Right ventricle myocardium inferior (tissue), 1 donor: ENCODE data around the gene TACSTD2. TPM values are rescaled to one million over a fixed set of nuclear protein-coding genes. Genes with fewer than 3 reads are reported as not detected.
"Not testable (repeated sequence)": the region's sequence is repeated elsewhere in the genome, so short reads cannot be mapped to it uniquely, and the experiment has no call there.

ENCODE experiments used
- ATAC-seq: fragments of 200-7000 bp; cut with Tn5 transposase; one replicate; pipeline ENCODE4 v1.9.1; 2020; ENCODE audit warnings: mild to moderate bottlenecking, moderate library complexity
- DNase-seq: peaks from one replicate; pipeline ENCODE4 v3.0.0; 2021; ENCODE audit errors: missing footprints
- intact Hi-C: fragments of 100-400 bp; cut with DNase I; formaldehyde crosslinking; loops from one replicate; pipeline ENCODE4 v1.11.0; 2022
- total RNA-seq: library from RNA; stranded (reverse); fragmentation: NEBNext Ultra II Directional; extraction: Animal tissue kit (Norgen Biotek cat#: 25700); gene quantifications from one replicate; pipeline ENCODE4 v1.2.1, GENCODE V29; 2021
- donor health status: DM: no; HTN: yes; CAD: no; lungs with severe emphysema.

TACSTD2 gene
- total RNA-seq, 1 donor from 2014 or later, result 0.14 TPM

DNA sequence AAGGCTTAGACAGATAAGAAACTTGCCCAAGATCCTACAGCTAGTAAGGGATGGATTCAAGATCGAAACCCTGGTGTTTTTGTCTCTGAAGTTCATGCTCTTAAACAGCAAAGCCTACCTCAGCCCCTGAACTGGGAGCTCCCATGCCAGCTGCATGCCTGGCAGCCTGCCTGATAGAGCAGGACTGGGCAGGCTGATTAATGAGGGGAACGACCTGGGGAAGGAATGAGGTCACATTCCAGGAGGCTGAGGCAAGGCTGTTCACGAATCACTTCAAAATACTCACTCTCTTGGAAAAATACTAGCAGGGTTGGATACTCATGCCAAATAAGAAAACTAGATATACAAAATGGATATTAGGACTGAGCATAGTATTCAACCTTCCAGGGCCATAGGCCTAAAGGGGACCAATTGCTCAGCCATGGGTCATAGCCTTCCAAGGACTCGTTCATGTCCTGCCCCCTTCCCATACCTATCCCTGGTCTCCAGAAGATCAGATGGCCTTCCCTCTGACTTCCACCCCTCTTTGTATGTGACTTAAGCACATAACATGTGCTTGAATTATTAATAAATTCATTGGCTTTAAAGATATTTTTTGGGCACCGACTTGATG is 15.6 kb upstream of the TACSTD2 start:
- DNase-seq, result peak; percentile 76
- intact Hi-C loops, result no loop called here
- ATAC-seq, result peak; percentile 89

DNA sequence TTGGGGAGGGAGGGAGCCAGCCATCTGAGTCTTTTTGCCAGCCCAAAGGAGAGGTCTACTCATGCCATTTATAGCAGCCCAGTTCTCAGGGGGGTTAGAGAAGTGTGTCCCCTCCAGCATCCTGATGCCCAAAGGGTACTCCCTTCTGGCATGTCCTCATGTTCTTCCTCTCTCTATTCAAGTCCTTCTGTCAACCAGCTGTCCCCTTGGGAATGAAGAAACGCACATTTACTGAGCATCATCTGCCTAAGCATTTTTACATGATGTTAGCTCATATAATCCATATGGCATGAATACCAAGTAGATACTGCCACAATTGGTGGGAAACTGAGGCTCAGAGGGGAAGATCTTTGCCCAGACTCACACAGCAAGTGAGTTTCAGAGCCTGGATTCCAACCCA is 14.8 kb upstream of the TACSTD2 start:
- no peak for ATAC-seq

DNA sequence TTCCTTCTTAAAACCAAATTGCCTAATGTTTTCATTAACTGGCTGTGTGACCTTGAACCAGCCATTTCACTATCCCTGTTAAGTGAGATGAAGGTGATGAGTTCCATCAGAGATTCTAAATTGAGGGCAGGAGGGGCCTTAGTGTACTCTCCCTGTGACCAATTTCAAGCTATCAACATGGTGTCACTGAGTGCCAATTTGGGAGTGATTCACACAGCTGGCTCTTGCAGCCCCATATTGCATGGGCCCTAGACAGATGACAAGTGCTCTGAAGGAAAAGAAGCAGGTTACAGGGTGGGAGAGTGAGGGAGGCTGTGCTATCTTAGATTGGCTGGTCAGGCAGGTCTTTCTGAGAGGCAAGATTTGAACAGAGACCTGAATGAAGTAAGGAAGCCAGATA is 13.0 kb upstream of the TACSTD2 start:
- DNase-seq (no peak), ATAC-seq (no peak)
- intact Hi-C loops, result no loop called here

More for the DNA sequence above, 14.8 kb upstream of the TACSTD2 start:
- intact Hi-C loops, result no loop called here
- no peak for DNase-seq

DNA sequence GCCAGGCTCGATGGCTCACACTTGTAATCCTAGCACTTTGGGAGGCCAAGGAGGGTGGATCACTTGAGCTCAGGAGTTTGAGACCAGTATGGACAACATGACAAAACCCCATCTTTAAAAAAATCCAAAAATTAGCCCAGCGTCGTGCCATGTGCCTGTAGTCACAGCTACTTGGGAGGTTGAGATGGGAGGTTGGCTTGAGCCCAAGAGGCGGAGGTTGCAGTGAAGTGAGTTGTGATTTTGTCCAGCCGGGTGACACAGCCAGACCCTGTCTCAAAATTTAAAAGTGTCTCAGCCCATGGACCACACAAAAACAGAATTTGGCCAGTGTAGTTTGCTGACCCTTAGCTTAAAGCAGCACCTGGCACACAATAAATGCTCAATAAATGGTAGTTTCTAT is 11.3 kb upstream of the TACSTD2 start:
- no peak for ATAC-seq
- intact Hi-C loops, result no loop called here
- no peak for DNase-seq

DNA sequence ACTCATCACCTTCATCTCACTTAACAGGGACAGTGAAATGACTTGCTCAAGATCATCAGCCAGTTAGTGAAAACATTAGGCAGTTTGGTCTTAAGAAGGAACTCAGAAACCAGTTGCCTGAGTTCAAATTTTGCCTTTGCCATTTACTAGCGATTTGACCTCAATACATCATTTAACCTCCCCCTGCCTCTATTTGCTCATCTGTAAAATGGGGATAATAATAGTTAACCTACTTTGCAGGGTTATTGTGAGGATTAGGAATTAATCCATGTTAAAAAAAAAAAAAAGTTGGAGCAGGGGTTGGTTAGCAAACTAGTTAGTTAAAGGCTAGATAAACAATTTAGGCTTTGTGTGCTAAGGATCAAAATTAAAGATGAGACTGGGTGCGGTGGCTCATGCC is 10.6 kb upstream of the TACSTD2 start:
- intact Hi-C loops, result no loop called here
- no peak for ATAC-seq
- DNase-seq, result no peak

DNA sequence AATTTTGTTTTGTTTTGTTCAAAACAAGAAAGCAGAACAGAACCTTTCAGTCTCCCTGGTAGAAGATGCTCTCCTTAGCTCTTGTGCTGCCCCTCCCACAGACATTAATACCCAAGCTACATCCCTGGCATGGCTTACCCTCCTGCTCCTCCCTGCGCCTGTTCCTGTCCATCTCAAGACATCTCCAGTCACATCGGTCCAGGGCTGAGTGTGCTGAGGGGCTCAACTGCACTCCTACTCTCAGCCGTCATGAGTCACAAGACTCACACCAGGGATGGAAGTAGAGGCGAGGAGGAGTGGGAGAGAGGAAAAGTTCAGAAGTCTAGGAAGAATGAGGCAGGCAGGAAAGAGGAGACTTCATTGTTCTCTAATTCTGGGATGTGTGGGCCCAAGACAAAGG is 9.2 kb upstream of the TACSTD2 start:
- DNase-seq (no peak), ATAC-seq (no peak)
- intact Hi-C loops, result no loop called here

DNA sequence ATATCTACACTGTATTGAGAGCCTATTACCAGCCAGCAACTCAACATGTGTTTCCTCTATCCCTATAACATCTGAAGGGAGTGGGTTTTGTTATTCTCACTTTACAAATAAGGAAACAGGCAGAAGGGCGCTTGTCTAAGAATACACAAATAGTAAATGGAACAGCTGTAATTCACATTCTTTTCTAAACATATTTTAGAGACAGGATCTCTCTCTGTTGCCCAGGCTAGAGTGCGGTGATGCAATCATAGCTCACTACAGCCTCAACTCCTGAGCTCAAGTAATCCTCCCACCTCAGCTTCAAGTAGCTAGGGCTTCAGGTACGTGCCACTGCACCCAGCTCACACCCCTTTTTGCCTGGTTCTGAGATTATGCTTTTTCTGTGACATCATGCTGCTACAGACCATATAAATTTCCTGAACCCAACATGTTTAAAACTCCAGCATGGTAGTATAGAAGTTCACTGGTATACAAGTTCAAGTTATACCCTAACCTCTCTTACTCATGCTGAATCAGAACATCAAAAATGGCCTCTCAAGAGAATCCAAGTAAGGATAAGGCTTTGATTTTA is 8.6 kb upstream of the TACSTD2 start:
- DNase-seq (no peak), ATAC-seq (no peak)
- intact Hi-C loops, result no loop called here

DNA sequence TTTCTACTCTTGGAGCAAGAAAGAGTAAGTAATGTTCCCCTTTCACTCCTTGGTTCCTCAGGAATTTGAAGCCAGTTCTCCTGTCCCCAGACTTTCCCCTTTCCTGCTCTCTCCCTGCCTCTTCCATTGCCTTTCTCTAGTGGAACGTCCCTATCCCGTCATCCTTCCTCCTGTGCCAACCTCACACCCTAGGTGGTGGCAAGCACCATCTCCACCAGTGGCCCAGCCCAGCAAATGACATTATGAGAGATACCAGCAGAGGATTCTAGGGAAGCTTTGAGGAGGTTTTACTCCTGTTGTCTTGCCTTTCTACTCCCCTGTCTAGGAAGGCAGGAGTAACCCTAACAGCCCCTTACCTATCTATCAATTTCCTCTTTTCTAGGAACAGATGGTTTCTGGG is 8.1 kb upstream of the TACSTD2 start:
- no peak for DNase-seq
- no peak for ATAC-seq
- intact Hi-C loops, result no loop called here

DNA sequence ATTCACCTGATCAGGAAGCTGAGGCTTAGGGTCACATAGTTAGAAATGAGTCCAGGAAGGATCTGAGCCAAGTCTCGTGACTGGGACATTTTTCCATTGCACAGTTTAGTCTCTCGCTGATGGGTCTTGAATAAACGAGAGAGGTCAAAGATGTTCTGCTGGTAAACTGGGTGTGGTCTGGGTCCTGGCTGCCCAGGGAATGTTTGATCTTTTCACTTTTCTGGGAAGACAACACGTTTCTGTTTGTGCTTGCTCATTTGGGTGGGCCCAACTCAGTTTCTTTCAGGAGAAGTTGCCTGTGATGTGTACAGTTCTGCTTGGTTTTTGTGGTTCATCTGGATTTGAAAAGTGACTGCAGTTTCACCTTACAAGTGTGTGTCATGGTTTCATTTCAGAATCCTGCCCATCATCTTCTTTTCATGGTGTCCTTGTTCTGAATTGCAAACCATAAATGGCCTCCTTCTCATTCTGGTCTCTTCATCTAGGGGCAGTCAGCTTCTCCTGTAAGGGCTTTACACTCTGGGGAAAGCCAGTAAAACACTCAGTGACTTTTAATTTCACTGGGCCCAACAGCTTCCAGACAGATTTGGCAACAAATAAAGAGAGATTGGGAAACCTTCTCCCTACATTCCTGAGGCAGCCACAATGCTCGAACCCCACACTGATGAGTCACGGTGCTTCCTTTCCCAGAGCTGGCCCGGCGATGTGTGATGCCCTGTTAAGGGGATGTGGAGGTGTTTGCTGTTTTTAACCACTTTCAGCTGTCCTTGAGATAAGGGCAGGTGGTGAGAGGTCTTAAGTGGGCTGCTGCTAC is 7.2 kb upstream of the TACSTD2 start:
- DNase-seq (peak; percentile 56), ATAC-seq (peak; percentile 68)
- intact Hi-C loops, result no loop called here

DNA sequence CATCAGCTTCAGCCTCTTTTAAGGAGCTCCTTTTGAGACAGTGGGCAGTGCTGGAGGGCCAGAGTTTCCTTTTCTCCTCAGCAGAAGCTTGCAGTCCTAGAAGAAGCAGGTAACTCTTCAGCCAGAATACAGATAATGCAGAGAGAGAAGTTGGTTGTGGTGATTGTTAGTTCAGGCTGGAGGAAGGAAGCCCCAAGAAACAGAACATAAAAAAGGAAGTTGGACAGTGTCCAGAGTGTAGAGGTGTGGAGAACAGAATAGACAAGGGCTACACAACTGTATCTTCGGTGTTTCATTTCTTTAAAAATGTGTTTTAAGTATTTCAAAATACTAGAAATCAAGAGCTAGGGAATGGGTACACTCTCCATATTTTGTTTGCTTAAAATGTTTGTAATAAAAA is 6.4 kb upstream of the TACSTD2 start:
- peak; percentile 20 for ATAC-seq
- DNase-seq, result no peak
- intact Hi-C loops, result no loop called here

DNA sequence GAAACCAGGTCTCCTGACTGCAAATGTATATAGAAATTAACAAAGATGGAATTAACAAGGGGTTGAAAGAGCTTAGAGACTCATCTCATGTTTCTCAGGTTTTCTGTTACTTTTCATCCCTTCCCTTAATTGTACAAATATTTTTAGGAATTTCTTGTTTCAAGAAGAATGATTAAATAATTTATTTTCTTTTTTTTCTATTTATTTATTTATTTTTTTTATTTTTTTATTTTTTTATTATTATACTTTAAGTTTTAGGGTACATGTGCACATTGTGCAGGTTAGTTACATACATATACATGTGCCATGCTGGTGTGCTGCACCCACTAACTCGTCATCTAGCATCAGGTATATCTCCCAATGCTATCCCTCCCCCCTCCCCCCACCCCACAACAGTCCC is 5.1 kb upstream of the TACSTD2 start:
- intact Hi-C loops, DNase-seq: not testable (repeated sequence)

DNA sequence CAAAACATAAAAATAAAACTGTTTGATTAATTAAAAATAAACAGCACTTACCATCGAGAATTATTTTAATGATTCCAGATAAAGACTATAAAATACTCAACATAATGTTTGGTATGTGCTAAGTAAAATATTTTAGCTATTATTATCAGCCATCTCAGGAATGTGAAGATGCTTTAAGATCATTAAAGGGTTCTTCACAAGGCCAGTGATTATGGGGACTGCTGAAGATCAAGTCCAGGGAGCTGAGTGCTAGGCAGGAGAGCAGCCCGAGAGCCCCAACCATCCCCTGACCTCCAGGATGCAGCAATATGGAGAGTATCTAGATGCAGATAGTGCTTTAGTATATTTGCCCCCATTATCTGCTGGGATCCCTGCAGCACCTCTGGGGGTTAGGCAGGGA is 4.6 kb upstream of the TACSTD2 start:
- ATAC-seq, result no peak
- no peak for DNase-seq
- intact Hi-C loops, result no loop called here

More for the DNA sequence above, 5.1 kb upstream of the TACSTD2 start:
- ATAC-seq, result not testable (repeated sequence)

DNA sequence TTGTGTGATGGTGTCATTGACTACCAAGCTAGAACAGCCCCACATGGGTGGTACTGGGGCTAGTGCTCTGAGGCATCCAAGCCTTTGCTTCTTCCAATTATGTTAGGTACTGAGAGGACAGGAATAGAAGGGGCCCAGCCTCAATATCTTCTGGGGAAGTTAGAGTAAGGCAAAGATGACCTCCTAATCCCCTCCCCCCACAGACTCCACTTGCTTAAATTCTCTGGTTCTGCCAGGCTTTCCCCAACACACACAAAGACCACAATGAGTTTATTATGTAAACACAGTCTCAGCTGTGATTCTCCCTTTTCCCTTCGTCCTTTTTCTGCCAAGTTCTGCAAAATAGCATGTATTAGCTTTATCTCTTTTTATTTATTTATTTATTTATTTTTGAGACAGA is 3.1 kb upstream of the TACSTD2 start:
- DNase-seq, result no peak
- ATAC-seq, result no peak
- intact Hi-C loops, result no loop called here

DNA sequence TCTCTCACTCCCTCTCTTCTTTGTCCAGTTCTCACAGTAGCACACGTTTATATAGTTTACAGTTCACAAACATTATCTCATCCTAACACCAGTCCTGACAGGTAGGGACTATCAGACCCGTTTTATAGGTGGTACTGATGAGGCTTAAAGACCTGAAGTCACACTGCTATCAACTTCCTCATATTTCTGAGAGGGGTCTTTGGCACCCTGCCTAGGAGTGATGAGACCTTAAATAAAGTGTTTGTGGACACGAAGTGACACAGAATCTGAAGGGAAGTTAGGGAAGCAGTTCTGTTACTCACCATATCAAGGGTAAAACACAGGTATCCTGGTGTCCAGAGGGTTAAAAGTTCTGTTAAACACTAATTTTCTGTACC is 590 bp upstream of the TACSTD2 start:
- no peak for DNase-seq
- intact Hi-C loops, result no loop called here
- ATAC-seq, result no peak

DNA sequence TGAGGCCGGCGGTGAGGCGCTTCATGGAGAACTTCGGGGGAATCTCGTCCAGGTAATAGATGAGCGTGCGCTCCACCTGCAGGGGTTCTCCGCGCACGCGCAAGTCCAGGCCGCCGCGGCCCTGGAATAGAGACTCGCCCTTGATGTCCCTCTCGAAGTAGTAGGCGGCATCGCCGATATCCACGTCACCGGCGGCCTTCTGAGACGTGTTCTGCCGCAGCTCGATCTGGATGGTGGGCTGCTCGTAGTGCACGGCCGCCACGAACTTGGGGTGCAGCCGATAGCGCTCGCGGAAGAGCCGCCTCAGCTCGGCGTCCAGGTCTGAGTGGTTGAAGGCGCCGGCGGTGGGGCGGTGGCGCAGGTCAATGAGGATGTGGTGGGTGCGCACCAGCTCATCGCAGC is 726 bp downstream of the TACSTD2 start:
- intact Hi-C loops, result no loop called here
- DNase-seq (peak; percentile 76), ATAC-seq (no peak)

DNA sequence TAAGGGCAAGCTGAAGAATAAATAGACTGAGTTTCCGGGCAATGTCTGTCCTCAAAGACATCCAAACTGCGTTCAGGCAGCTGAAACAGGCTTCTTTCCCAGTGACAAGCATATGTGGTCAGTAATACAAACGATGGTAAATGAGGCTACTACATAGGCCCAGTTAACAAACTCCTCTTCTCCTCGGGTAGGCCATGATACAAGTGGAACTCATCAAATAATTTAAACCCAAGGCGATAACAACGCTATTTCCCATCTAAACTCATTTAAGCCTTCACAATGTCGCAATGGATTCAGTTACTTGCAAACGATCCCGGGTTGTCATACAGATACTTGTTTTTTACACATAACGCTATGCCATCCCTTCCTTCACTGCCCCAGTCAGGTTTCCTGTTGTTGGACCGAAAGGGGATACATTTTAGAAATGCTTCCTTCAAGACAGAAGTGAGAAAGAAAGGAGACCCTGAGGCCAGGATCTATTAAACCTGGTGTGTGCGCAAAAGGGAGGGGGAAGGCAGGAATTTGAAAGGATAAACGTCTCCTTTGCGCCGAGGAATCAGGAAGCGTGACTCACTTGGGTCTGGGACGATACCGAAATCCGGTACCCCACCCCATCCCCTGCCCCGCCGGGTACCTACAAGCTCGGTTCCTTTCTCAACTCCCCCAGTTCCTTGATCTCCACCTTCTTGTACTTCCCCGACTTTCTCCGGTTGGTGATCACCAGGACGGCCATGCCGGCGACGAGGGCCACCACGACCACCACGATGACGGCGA is 1.3 kb downstream of the TACSTD2 start:
- intact Hi-C loops, result no loop called here
- ATAC-seq (no peak), DNase-seq (no peak)

DNA sequence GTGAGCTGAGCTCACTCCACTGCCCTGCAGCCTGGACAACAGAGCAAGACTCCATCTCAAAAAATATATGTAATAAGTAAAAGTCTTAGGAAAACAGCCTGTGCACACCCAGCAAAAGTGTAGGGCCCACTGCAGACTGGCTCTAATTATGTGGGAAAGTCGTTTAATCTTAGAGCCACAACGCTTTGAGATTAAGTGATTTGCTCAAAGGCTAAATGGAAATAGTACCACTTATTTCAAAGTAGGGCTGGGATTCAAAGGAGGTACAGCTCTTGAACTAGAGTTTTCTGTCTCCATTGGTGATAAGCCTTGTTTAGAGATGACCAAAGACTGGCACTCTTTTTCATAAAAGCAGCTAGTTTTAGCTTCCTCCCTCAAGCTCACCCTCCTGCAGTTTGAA is 2.2 kb downstream of the TACSTD2 start:
- ATAC-seq (no peak), DNase-seq (no peak)
- intact Hi-C loops, result no loop called here

DNA sequence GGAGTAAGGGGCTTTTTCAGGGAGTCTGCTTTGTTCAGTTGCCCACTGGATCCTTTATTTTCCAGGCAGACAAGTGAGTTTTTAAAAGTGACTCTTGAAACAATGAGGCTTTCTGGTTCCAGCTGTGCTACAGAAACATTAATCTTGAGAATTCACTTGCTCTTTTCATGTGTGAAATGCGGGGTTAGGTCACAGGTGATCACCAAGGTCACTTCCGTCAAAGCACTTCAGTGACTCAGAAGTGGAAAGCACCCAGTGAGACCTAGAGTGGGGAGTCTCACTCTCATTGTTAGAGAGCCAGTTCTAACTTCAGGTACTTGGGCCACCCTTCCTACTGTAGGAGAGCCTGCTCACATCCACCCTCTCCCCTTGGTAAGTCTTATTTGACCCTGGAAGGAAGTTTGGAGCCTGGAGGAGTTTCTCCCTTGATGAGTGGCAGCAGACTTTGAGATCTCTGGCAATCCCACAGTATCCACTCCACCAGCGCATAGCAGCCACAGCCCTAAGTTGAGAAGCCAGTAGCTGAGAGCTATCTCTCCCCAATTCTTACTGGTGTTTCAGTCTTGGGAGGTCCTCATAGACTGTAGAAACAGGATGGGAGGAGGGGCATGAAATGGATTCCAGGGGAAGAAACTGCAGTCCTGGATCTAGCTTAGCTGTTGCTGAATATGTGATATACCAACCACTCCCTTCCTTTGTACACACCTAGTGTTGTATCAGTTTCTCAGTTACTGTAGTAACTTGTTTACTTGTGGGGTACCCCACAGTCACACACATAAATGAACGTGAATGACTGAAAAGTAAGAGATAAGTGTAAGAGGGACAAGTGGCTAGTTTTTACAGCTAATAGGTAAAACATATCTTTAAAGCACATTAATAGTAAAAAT is 3.1 kb downstream of the TACSTD2 start:
- intact Hi-C loops, result no loop called here
- ATAC-seq, result no peak

DNA sequence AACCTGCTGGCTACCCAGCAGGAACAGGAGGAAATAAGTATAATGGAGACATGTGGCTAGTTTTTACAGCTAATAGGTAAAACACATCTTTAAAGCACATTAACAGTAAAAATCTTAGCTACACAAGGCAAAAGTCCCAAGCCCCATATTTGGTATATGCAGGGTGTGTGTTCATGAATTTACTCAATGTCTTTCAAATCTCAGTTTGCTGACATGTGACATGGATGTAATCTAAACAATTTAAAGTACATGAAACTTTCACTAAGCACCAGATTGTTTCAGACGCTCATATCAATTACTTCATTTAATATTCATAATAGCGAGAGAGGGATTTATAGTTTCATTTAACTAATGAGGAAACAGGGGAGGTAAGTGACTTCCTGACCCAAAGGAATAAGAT is 3.9 kb downstream of the TACSTD2 start:
- intact Hi-C loops, result no loop called here
- no peak for DNase-seq
- ATAC-seq, result no peak

More for the DNA sequence above, 3.1 kb downstream of the TACSTD2 start:
- DNase-seq, result no peak
